22Rv1 (cell line): ENCODE data around the gene LRPPRC.

Experiments used
- ZFX ChIP-seq: fragments of 450-650 bp; IDR thresholded peaks from 2 replicates; pipeline ENCODE4 v1.6.1; 2017; ENCODE audit warnings: antibody characterized with exemption, borderline replicate concordance
- TF ChIP-seq, protein P1 (sequence below): fragments of 450-650 bp; IDR thresholded peaks from 2 replicates; pipeline ENCODE4 v1.5.1; 2017; ENCODE audit warnings: mild to moderate bottlenecking

GRCh38 chr2:43906448-43907109, 89.2 kb downstream of the LRPPRC start:
- TF ChIP-seq, protein P1, sequence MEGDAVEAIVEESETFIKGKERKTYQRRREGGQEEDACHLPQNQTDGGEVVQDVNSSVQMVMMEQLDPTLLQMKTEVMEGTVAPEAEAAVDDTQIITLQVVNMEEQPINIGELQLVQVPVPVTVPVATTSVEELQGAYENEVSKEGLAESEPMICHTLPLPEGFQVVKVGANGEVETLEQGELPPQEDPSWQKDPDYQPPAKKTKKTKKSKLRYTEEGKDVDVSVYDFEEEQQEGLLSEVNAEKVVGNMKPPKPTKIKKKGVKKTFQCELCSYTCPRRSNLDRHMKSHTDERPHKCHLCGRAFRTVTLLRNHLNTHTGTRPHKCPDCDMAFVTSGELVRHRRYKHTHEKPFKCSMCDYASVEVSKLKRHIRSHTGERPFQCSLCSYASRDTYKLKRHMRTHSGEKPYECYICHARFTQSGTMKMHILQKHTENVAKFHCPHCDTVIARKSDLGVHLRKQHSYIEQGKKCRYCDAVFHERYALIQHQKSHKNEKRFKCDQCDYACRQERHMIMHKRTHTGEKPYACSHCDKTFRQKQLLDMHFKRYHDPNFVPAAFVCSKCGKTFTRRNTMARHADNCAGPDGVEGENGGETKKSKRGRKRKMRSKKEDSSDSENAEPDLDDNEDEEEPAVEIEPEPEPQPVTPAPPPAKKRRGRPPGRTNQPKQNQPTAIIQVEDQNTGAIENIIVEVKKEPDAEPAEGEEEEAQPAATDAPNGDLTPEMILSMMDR: no peak
- no peak for TF ChIP-seq ZFX
